Spleen (tissue), 7 donors: Measurements from ENCODE around the gene LOXL3.

Experiments used
- CTCF ChIP-seq, 11 experiments: fragments of 200-600 bp in 7 of 11; fragments of 450-650 bp in 4 of 11; sonication (generic) in 4 of 11; IDR thresholded peaks in 8 of 11; conservative IDR thresholded peaks in 3 of 11; 1 replicate in 7 of 11; 2 replicates in 4 of 11; pipeline versions ENCODE4 v1.4.0 to v1.8.0; 2016 to 2021; ENCODE audit warnings: antibody characterized with exemption in 11 of 11, inconsistent platforms in 4 of 11, mild to moderate bottlenecking in 1 of 11
- POLR2A ChIP-seq, 3 donors: fragments of 450-650 bp; IDR thresholded peaks; one replicate each; pipeline ENCODE4 v1.5.1; 2017; ENCODE audit warnings: antibody characterized with exemption in 3 of 3, mild to moderate bottlenecking in 1 of 3
- POLR2AphosphoS5 ChIP-seq, 3 donors: sonication (generic); formaldehyde crosslinking; IDR thresholded peaks; one replicate each; pipeline ENCODE4 v1.5.1; 2017; ENCODE audit warnings: antibody characterized with exemption in 3 of 3
- donor health status: DM: no; HTN: no; CAD: no; lungs with moderate emphysema.
- donor health status: DM: no; HTN: no; CAD: no.
- donor health status: DM: no; HTN: no; CAD: no.

GRCh38 chr2:74559912-74560311 lies 6.2 kb upstream of the LOXL3 start:
- TF ChIP-seq CTCF (IDR thresholded peaks at IDR 0.05 in 8 of 11, conservative IDR thresholded peaks at IDR 0.05 in 3 of 11), result no peak
- TF ChIP-seq POLR2AphosphoS5 (IDR thresholded peaks at IDR 0.05), result no peak
- no peak for TF ChIP-seq POLR2A (IDR thresholded peaks at IDR 0.05)
